HEK293 (cell line): ENCODE data around the gene STOML3.

Experiments
- CTCF ChIA-PET: fragments of 350-600 bp; formaldehyde crosslinking; extraction: SDS; loops from one replicate; lab custom pipeline; 2021; ENCODE audit warnings: antibody characterized with exemption; lab: Yijun Ruan, JAX
- POLR2A ChIA-PET: fragments of 300-600 bp; formaldehyde crosslinking; extraction: SDS; loops from one replicate; lab custom pipeline; 2020; ENCODE audit warnings: antibody characterized with exemption, inconsistent platforms; lab: Yijun Ruan, JAX
- H3K27ac ChIP-seq: fragments of 200-500 bp; sonication (Bioruptor generic); 2 replicates; pipeline ENCODE4 v1.5.1; 2014; ENCODE audit warnings: low read depth, low read length, control low read depth, inconsistent platforms; ENCODE audit errors: extremely low read depth
- H3K36me3 ChIP-seq, 2 experiments: fragments of 200-500 bp in 1 of 2; sonication (Bioruptor generic) in 1 of 2; 1 replicate in 1 of 2; 2 replicates in 1 of 2; pipeline ENCODE4 v1.5.1; 2014 to 2017; ENCODE audit warnings: inconsistent platforms in 2 of 2, low read length in 2 of 2; ENCODE audit not compliant: control insufficient read depth in 2 of 2, insufficient read depth in 1 of 2
- H3K4me1 ChIP-seq: fragments of 200-500 bp; sonication (Bioruptor generic); 2 replicates; pipeline ENCODE4 v1.5.1; 2014; ENCODE audit warnings: mild to moderate bottlenecking, low read length, inconsistent platforms; ENCODE audit not compliant: control insufficient read depth, insufficient read depth
- H3K4me3 ChIP-seq: 2 replicates; pipeline ENCODE4 v1.5.1; 2011; ENCODE audit warnings: low read depth, mild to moderate bottlenecking, control low read depth, low read length, moderate library complexity
- H3K9me3 ChIP-seq: fragments of 200-500 bp; sonication (Bioruptor generic); 2 replicates; pipeline ENCODE4 v1.5.1; 2014; ENCODE audit warnings: low read depth, low read length, inconsistent platforms; ENCODE audit not compliant: control insufficient read depth, insufficient read depth
- BCL11B ChIP-seq: fragments of 450-650 bp; formaldehyde crosslinking; IDR thresholded peaks from 2 replicates; pipeline ENCODE4 v1.5.1; 2016; ENCODE audit warnings: low read depth, missing biosample characterization, missing genetic modification characterization
- GLI2 ChIP-seq: fragments of 450-650 bp; formaldehyde crosslinking; IDR thresholded peaks from 2 replicates; pipeline ENCODE4; 2017; ENCODE audit warnings: missing biosample characterization, missing genetic modification characterization, low read depth, borderline replicate concordance
- GLI4 ChIP-seq: fragments of 450-650 bp; formaldehyde crosslinking; IDR thresholded peaks from 2 replicates; pipeline ENCODE4 v1.5.1; 2016; ENCODE audit warnings: missing biosample characterization, missing genetic modification characterization
- GLIS2 ChIP-seq: fragments of 450-650 bp; formaldehyde crosslinking; IDR thresholded peaks from 2 replicates; pipeline ENCODE4 v1.5.1; 2016; ENCODE audit warnings: missing biosample characterization, missing genetic modification characterization
- HOXA7 ChIP-seq: sonication (generic); formaldehyde crosslinking; IDR thresholded peaks from 2 replicates; pipeline ENCODE4 v1.8.1; 2022; ENCODE audit warnings: missing genetic modification reagents, borderline replicate concordance
- KLF16 ChIP-seq: fragments of 450-650 bp; formaldehyde crosslinking; IDR thresholded peaks from 2 replicates; pipeline ENCODE4 v1.5.1; 2017; ENCODE audit warnings: missing biosample characterization, missing genetic modification characterization
- KLF9 ChIP-seq: fragments of 450-650 bp; formaldehyde crosslinking; IDR thresholded peaks from 2 replicates; pipeline ENCODE4 v1.5.1; 2016; ENCODE audit warnings: missing biosample characterization, missing genetic modification characterization, low read depth
- MYNN ChIP-seq: fragments of 450-650 bp; formaldehyde crosslinking; IDR thresholded peaks from 2 replicates; pipeline ENCODE4 v1.5.1; 2016; ENCODE audit warnings: missing biosample characterization, missing genetic modification characterization, borderline replicate concordance
- PRDM1 ChIP-seq: fragments of 450-650 bp; formaldehyde crosslinking; IDR thresholded peaks from 2 replicates; pipeline ENCODE4; 2016; ENCODE audit warnings: missing biosample characterization, missing genetic modification characterization
- PRDM4 ChIP-seq: fragments of 450-650 bp; formaldehyde crosslinking; IDR thresholded peaks from 2 replicates; pipeline ENCODE4 v1.5.1; 2017; ENCODE audit warnings: missing biosample characterization, missing genetic modification characterization
- SP2 ChIP-seq: fragments of 450-650 bp; formaldehyde crosslinking; IDR thresholded peaks from 2 replicates; pipeline ENCODE4 v1.5.1; 2016; ENCODE audit warnings: missing biosample characterization, missing genetic modification characterization
- SP3 ChIP-seq: fragments of 450-650 bp; formaldehyde crosslinking; IDR thresholded peaks from 2 replicates; pipeline ENCODE4 v1.5.1; 2016; ENCODE audit warnings: missing biosample characterization, missing genetic modification characterization
- SP7 ChIP-seq: fragments of 450-650 bp; formaldehyde crosslinking; IDR thresholded peaks from 2 replicates; pipeline ENCODE4 v1.5.1; 2016; ENCODE audit warnings: missing biosample characterization, missing genetic modification characterization
- ZBTB1 ChIP-seq: fragments of 450-650 bp; formaldehyde crosslinking; IDR thresholded peaks from 2 replicates; pipeline ENCODE4 v1.5.1; 2016; ENCODE audit warnings: missing biosample characterization, missing genetic modification characterization
- ZBTB26 ChIP-seq: fragments of 450-650 bp; formaldehyde crosslinking; optimal IDR thresholded peaks from 2 replicates; pipeline ENCODE3; 2016; ENCODE audit warnings: missing biosample characterization, mild to moderate bottlenecking, missing genetic modification characterization
- ZFHX2 ChIP-seq: fragments of 450-650 bp; formaldehyde crosslinking; conservative IDR thresholded peaks from 2 replicates; pipeline ENCODE4 v1.5.1; 2016; ENCODE audit warnings: missing biosample characterization, missing genetic modification characterization
- ZNF114 ChIP-seq: fragments of 450-650 bp; formaldehyde crosslinking; IDR thresholded peaks from 2 replicates; pipeline ENCODE4 v1.5.0; 2017; ENCODE audit warnings: missing biosample characterization, missing genetic modification characterization
- ZNF138 ChIP-seq: fragments of 450-650 bp; formaldehyde crosslinking; IDR thresholded peaks from 2 replicates; pipeline ENCODE4 v1.5.1; 2016; ENCODE audit warnings: missing biosample characterization, missing genetic modification characterization, borderline replicate concordance
- ZNF157 ChIP-seq: fragments of 450-650 bp; formaldehyde crosslinking; IDR thresholded peaks from 2 replicates; pipeline ENCODE4 v1.5.1; 2016; ENCODE audit warnings: missing biosample characterization, missing genetic modification characterization
- ZNF16 ChIP-seq: fragments of 450-650 bp; formaldehyde crosslinking; IDR thresholded peaks from 2 replicates; pipeline ENCODE4 v1.5.1; 2016; ENCODE audit warnings: low read depth, missing biosample characterization, missing genetic modification characterization
- ZNF2 ChIP-seq: fragments of 450-650 bp; formaldehyde crosslinking; IDR thresholded peaks from 2 replicates; pipeline ENCODE4 v1.5.1; 2016; ENCODE audit warnings: missing biosample characterization, missing genetic modification characterization
- ZNF221 ChIP-seq: fragments of 450-650 bp; formaldehyde crosslinking; IDR thresholded peaks from 2 replicates; pipeline ENCODE4 v1.5.1; 2017; ENCODE audit warnings: missing biosample characterization, missing genetic modification characterization, borderline replicate concordance
- ZNF335 ChIP-seq: fragments of 450-650 bp; formaldehyde crosslinking; conservative IDR thresholded peaks from 2 replicates; pipeline ENCODE4 v1.5.1; 2016; ENCODE audit warnings: missing biosample characterization, missing genetic modification characterization
- ZNF366 ChIP-seq: fragments of 450-650 bp; formaldehyde crosslinking; conservative IDR thresholded peaks from 2 replicates; pipeline ENCODE4 v1.5.1; 2016; ENCODE audit warnings: missing biosample characterization, missing genetic modification characterization
- ZNF433 ChIP-seq: fragments of 450-650 bp; formaldehyde crosslinking; IDR thresholded peaks from 2 replicates; pipeline ENCODE4 v1.5.1; 2016; ENCODE audit warnings: missing biosample characterization, missing genetic modification characterization, low read depth
- ZNF473 ChIP-seq: fragments of 450-650 bp; formaldehyde crosslinking; IDR thresholded peaks from 2 replicates; pipeline ENCODE4 v1.5.1; 2017; ENCODE audit warnings: missing biosample characterization, missing genetic modification characterization
- ZNF501 ChIP-seq: fragments of 450-650 bp; formaldehyde crosslinking; IDR thresholded peaks from 2 replicates; pipeline ENCODE4 v1.5.1; 2016; ENCODE audit warnings: missing biosample characterization, missing genetic modification characterization
- ZNF544 ChIP-seq: fragments of 450-650 bp; formaldehyde crosslinking; IDR thresholded peaks from 2 replicates; pipeline ENCODE4 v1.5.0; 2017; ENCODE audit warnings: missing biosample characterization, missing genetic modification characterization
- ZNF555 ChIP-seq: fragments of 450-650 bp; formaldehyde crosslinking; conservative IDR thresholded peaks from 2 replicates; pipeline ENCODE4 v1.5.1; 2017; ENCODE audit warnings: missing biosample characterization, mild to moderate bottlenecking, missing genetic modification characterization, inconsistent platforms
- ZNF626 ChIP-seq: fragments of 450-650 bp; sonication (Bioruptor Pico); formaldehyde crosslinking; IDR thresholded peaks from 2 replicates; pipeline ENCODE4 v1.5.1; 2018; ENCODE audit warnings: missing biosample characterization, missing genetic modification characterization, inconsistent platforms
- ZNF76 ChIP-seq: fragments of 450-650 bp; formaldehyde crosslinking; IDR thresholded peaks from 2 replicates; pipeline ENCODE4; 2016; ENCODE audit warnings: low read depth, missing biosample characterization, missing genetic modification characterization, borderline replicate concordance
- ZNF768 ChIP-seq: fragments of 450-650 bp; formaldehyde crosslinking; IDR thresholded peaks from 2 replicates; pipeline ENCODE4 v1.5.1; 2018; ENCODE audit warnings: missing biosample characterization, mild to moderate bottlenecking, missing genetic modification characterization
- ZNF785 ChIP-seq: fragments of 450-650 bp; formaldehyde crosslinking; IDR thresholded peaks from 2 replicates; pipeline ENCODE4 v1.5.1; 2016; ENCODE audit warnings: missing biosample characterization, missing genetic modification characterization
- ZNF792 ChIP-seq: fragments of 450-650 bp; formaldehyde crosslinking; IDR thresholded peaks from 2 replicates; pipeline ENCODE4 v1.5.1; 2016; ENCODE audit warnings: missing biosample characterization, missing genetic modification characterization
- TF ChIP-seq, protein P1 (sequence below): fragments of 450-650 bp; formaldehyde crosslinking; IDR thresholded peaks from 2 replicates; pipeline ENCODE4 v1.5.1; 2016; ENCODE audit warnings: missing biosample characterization, missing genetic modification characterization
- TF ChIP-seq, protein P2 (sequence below): fragments of 450-650 bp; formaldehyde crosslinking; IDR thresholded peaks from 2 replicates; pipeline ENCODE4 v1.5.1; 2017; ENCODE audit warnings: missing biosample characterization, missing genetic modification characterization

STOML3 gene

DNA sequence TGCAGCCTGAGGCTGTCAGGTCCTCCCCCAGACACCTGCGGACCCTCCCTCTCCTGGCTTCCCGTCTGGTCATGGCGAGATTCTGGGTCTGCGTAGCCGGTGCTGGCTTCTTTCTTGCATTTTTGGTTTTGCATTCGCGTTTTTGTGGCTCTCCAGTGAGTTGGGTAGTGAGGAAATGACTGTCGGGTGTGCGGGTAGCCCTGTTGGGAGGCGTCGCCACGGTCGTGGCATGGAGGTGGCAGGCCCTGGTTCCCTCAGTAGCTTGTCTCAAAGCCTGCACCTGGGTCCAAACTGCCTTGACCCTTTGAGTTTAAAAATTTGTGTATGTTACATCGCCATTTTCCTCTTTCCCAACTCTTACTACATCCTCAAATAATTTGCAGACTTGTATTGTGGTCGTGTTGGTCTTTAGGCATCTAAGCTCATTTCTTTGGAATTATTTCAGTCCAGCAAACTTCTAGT, 48.0 kb upstream of the STOML3 start:
- Histone ChIP-seq H3K4me1 (peaks cover 2% of the 10 kb centered on the region; the same call in 1 of the 2 replicates), H3K4me3 (peak overlapping the region; percentile 72), H3K9me3 (no peaks in the 10 kb centered on the region), H3K36me3 (peaks cover 0 to 13% of the 10 kb centered on the region in 2 experiments; a peak in 1 of 3 replicates), H3K27ac (peak overlapping the region; percentile 90; the same call in 1 of the 2 replicates)
- ChIA-PET CTCF (no interaction called here), POLR2A (no interaction called here)
- TF ChIP-seq SP3 (tag by site-specific recombination) (no peak), PRDM4 (tag by site-specific recombination) (no peak), ZNF114 (tag by site-specific recombination) (no peak), ZNF544 (tag by site-specific recombination) (no peak), ZNF138 (no peak), ZNF473 (tag by site-specific recombination) (no peak), ZFHX2 (no peak), ZNF366 (tag by site-specific recombination) (no peak), ZNF335 (peak; percentile 93), ZNF626 (tag by site-specific recombination) (no peak), KLF9 (tag by site-specific recombination) (peak; percentile 28; the same call in 1 of the 2 replicates), ZBTB1 (no peak), GLI4 (tag by site-specific recombination) (no peak), ZNF785 (no peak), MYNN (tag by site-specific recombination) (no peak), ZNF221 (tag by site-specific recombination) (no peak), ZNF768 (tag by site-specific recombination) (no peak), ZNF2 (peak; percentile 66; the same call in 1 of the 2 replicates), ZNF16 (tag by site-specific recombination) (no peak), ZNF555 (no peak), GLI2 (no peak), GLIS2 (tag by site-specific recombination) (no peak), ZNF76 (no peak; the same call in 1 of the 2 replicates), HOXA7 (CRISPR knock-in tag) (no peak), ZBTB26 (tag by site-specific recombination) (no peak), ZNF792 (tag by site-specific recombination) (no peak), SP2 (tag by site-specific recombination) (peak; percentile 60), SP7 (tag by site-specific recombination) (0 out of 2 replicates have a peak, but pooled peaks have one; percentile 8), ZNF433 (tag by site-specific recombination) (no peak), BCL11B (tag by site-specific recombination) (0 out of 2 replicates have a peak, but pooled peaks have one; percentile 1), ZNF501 (peak; percentile 86), KLF16 (tag by site-specific recombination) (no peak), PRDM1 (tag by site-specific recombination) (no peak), ZNF157 (no peak)
- TF ChIP-seq, protein P1, sequence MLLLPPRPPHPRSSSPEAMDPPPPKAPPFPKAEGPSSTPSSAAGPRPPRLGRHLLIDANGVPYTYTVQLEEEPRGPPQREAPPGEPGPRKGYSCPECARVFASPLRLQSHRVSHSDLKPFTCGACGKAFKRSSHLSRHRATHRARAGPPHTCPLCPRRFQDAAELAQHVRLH (tag by site-specific recombination): no peak
- TF ChIP-seq, protein P2, sequence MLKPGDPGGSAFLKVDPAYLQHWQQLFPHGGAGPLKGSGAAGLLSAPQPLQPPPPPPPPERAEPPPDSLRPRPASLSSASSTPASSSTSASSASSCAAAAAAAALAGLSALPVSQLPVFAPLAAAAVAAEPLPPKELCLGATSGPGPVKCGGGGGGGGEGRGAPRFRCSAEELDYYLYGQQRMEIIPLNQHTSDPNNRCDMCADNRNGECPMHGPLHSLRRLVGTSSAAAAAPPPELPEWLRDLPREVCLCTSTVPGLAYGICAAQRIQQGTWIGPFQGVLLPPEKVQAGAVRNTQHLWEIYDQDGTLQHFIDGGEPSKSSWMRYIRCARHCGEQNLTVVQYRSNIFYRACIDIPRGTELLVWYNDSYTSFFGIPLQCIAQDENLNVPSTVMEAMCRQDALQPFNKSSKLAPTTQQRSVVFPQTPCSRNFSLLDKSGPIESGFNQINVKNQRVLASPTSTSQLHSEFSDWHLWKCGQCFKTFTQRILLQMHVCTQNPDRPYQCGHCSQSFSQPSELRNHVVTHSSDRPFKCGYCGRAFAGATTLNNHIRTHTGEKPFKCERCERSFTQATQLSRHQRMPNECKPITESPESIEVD: no peak
